Stimulated activated CD8-positive, alpha-beta memory T cell treated with anti-CD3 and anti-CD28 coated beads, Interleukin-15, amount 100 ng/mL, for 48 hours (primary cell): Measurements from ENCODE around the gene NUDT19.
A peak's percentile ranks its signal among the peaks of the same experiment; 100 is the strongest.
"Not testable (repeated sequence)": the region's sequence is repeated elsewhere in the genome, so short reads cannot be mapped to it uniquely, and the experiment has no call there.

Experiments used
- DNase-seq, 2 donors: peaks; one replicate each; pipeline ENCODE4 v3.0.0-alpha.2; 2020; ENCODE audit warnings: low read depth in 2 of 2

Gene NUDT19

DNA sequence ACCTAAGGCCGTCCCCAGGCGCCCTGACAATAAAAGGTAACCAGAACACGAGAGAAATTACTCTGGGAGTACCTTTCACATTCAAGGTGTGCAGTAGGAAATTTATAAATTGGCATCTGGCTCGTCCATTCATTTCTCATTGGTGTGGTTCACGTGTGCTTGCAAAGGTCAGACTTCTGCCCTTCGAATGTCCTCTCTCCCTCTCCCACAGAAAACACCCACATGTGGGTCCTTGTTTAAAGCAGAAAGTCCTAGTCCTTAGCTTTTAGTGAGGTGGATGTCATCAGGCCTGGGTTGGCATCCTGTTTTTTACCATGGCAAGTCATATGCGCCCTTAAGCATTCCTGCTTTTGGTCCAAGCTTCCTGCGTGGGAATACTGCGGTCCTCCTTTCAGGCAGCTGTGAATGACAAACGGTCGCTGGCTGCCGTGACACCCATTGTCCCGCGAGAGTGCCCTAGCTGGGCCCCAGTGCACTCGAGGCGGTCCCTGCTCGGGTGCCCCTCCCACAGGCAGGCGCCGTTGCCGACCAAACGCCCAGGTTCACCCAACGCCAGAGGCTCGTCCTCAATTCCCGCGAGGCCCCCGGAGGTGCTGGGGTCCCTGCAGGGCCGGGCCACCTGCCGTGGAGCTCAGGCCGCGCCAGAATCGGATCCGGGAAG, at the start of gene NUDT19:
NUDT19 (plus strand) TSS at position 531 of the 661 bp plus-strand sequence. CDS start 140 bp downstream, outside the sequence.
- peak; percentile 75 to 81 for DNase-seq

- peak; percentile 56 to 60 for DNase-seq
Measured at GRCh38 chr19:32642771-32643170, 48.9 kb upstream of the NUDT19 start.

GRCh38 chr19:32646556-32646955, 45.1 kb upstream of the NUDT19 start:
- DNase-seq = peak; percentile 13 to 25

DNA sequence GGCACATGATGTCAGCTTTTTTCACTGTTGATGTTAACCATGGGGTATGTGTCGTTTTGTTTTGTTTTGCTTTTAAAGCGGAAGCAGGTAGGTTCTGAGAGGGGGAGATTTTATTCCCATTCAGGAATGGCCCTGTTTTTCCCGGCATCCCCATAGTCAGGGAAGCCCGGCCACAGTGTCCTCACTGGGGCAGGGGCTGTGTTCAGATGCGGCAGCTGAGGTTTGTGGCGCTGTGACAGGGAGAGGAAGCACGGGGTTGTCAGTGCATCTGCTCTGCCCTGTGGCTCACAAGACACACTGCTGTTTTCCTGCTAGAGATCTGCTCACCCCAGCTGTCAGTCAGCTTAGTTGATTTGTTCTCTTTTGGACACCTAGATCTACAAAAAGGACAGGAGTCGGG, 44.3 kb upstream of the NUDT19 start:
- DNase-seq = no peak

DNA sequence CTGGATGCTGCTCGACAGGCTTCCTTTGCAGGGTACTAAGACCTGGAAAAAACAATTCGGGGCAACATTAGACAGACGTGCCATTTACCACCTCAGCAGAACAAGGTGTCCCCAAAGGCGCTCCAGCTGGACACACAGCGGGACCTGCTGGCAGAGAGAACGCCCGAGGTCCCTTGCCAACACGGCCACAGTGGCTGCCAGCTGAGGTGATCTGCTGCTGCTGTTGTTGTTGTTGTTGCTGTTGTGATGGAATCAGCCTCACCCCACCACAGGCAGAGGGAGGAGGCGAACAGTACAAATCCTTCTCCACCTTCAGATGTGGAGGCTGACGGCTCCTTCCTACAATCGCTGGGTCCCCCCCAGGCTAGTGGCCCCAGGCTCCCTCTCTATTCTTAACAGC, 41.9 kb upstream of the NUDT19 start:
- no peak for DNase-seq

GRCh38 chr19:32650671-32651070, 41.0 kb upstream of the NUDT19 start:
- DNase-seq = no peak

DNA sequence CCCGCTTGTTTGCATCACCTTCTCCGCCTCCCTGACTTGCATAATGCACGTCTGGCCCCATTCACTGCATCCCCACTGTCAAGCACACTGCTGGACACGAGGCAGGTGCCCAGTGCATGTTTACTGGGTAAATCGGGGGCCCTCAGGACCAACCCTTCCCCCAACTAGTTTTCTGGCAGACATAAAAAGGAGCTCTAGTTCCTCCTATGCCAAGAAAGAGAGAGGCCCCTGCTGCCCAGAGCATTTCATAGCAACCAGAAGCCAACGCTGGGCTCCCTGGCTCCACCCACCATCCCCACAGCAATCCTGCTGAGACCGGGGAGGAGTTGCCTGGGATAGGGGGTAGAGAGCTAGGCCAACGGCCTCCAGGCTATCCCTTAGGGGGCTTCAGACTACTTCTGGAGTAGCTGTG, 39.9 kb upstream of the NUDT19 start:
- no peak for DNase-seq

GRCh38 chr19:32652331-32652730, 39.3 kb upstream of the NUDT19 start:
- DNase-seq = not testable (repeated sequence)

DNA sequence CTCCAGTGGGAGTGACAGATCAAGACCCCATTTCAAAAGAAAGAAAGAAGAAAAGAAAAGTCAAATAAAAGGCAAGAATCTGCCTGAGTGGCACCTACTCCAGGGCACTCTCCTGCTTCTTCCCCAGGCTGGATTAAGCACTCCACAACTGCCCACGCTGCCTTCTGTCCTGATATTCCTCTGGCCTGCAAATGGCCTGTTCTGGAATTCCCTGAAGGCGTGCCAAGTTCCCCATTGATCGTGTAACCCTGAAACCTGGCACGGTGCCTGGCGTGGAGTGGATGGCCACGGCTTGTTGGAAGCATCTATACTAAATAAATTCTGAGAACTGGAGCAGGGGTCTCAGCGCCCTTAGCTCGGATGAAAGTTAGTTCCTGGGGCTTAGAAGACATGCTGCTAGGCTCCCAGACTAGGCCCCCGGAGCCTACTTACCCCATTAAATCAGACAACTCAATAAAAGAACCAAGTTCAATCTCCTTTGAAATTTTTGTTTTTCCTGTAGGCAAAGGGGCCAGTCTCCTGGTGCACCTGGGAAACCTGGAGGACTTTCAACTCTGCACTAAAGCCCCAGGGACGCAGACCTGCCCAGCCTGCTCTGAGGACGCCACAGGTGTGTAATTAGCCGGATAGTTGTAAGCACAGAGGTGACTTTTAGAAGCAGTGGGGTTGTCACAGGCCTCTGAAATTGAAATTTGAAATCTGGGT, 38.6 kb upstream of the NUDT19 start:
- DNase-seq = no peak

- DNase-seq = no peak
Measured at GRCh38 chr19:32653599-32653915, 38.1 kb upstream of the NUDT19 start.

DNA sequence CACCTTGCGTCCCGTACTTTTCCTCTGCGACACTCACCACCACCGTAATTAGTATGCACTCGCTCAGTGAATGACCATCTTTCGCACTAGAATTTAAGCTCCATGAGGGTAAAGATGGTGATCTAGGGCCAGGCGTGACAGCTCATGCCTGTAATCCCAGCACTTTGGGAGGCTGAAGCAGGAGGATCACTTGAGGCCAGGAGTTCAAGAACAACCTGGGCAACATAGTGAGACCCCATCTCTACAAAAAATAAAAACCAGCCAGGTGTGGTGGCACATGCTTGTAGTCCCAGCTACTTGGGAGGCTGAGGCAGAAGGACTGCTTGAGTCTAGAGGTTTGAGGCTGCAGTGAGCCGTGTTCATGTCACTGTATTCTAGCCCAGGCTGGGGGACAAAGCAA, 35.2 kb upstream of the NUDT19 start:
- DNase-seq = not testable (repeated sequence)

- no peak for DNase-seq
Measured at GRCh38 chr19:32658075-32658474, 33.5 kb upstream of the NUDT19 start.

DNA sequence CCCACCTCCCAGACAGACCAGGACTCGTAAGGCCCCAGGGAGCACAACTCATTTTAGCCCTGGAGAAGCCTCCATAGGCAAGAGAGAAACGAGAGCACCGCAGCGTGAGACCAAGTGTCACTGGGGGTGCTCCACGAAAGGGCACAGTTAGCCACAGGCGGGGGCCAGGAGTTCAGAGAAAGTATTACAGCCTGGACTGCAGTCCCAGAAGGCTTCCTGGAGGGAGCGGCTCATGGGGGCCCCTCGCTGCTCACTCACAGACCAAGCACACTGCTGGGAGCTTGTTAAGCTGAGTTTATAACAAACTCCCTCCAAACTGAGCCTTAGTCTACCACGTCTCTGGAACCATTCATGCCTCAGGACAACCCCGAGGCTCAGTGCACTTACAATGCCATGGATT, 33.1 kb upstream of the NUDT19 start:
- DNase-seq = no peak

GRCh38 chr19:32661318-32661717, 30.3 kb upstream of the NUDT19 start:
- DNase-seq = no peak

GRCh38 chr19:32662186-32662585, 29.4 kb upstream of the NUDT19 start:
- DNase-seq = no peak

GRCh38 chr19:32666084-32666483, 25.5 kb upstream of the NUDT19 start:
- no peak for DNase-seq

DNA sequence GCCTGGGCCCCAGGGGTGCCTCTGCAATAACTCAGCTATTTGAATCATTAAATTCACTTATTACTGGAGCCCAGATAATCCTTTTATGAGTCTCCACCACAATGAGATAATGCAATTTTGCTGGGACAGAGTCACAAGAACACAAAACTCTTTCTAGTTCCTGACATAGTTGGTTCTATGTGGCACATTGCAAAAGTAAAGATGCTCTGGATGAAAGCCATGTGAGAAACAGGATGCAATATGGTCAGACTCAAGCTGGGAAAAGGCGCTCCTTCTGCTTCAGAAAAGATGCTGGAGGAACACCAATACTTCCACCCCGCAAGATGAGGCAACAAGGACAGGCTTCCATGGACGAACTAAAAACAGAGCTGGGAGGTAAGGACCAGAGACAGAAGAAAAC, 22.3 kb upstream of the NUDT19 start:
- DNase-seq = no peak

- DNase-seq = no peak
Measured at GRCh38 chr19:32671883-32672593, 19.6 kb upstream of the NUDT19 start.

GRCh38 chr19:32672841-32673240, 18.8 kb upstream of the NUDT19 start:
- DNase-seq = no peak

GRCh38 chr19:32673573-32673972, 18.0 kb upstream of the NUDT19 start:
- no peak for DNase-seq

DNA sequence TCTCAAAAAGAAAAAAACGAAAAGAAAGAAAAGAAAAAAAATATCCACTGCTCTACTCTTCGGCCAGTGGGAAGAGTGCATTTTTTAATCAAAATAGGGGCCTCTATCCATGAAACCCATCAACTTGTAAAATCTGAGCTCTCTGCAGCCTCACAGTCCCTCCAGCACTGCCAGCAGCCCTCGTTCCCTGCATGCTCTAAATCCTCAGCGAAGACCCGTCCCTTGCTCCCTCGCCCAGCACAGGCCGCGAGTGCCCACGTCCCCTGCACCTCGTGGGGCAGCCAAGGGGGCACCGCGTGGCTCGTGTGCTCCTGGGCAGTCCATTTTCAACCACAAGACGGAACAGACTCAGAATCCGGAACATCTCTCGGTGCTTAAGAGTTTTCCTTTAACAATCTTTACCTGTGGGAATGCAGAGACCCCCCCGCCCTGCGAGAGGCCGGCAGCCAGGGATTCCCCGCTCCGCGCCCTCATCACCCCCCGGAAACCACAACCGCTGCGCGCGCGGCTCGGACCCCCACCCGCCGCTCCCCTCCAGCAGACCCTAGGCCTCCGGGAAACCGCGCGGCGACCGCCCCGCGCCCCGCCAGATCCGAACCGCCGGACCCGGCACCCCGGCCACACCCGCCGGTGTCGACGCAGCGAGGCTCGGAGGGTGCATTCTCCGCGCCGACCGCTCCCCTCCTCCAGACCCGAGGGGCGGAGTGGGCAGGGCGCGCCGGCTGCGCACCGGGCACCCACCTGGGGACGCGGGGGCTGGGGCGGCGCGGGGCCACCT, 17.3 kb upstream of the NUDT19 start:
- DNase-seq = no peak
